Thoracic aorta (tissue), 2 donors: ENCODE measurements around the gene SMPDL3B. TPM values are rescaled to one million over a fixed set of nuclear protein-coding genes. Genes with fewer than 3 reads are reported as not detected.

ENCODE experiments used
- ATAC-seq: fragments of 150-250 bp; one replicate; pipeline ENCODE4 v1.8.0; 2017; ENCODE audit warnings: low read depth; ENCODE audit not compliant: insufficient number of reproducible peaks, low FRiP score
- DNase-seq: peaks from one replicate; pipeline ENCODE4 v3.0.0-alpha.2; 2020; ENCODE audit warnings: low spot score
- H3K27ac ChIP-seq, 2 donors: fragments of 200-600 bp; sonication (generic); 1 replicate in 1 of 2; 2 replicates in 1 of 2; pipeline ENCODE4 v1.5.1; 2016; ENCODE audit warnings: mild to moderate bottlenecking in 2 of 2, moderate library complexity in 2 of 2
- H3K27me3 ChIP-seq: fragments of 200-600 bp; sonication (generic); replicated peaks from 2 replicates; pipeline ENCODE4 v1.6.0; 2016; ENCODE audit warnings: mild to moderate bottlenecking; ENCODE audit not compliant: insufficient read depth
- H3K36me3 ChIP-seq: fragments of 200-600 bp; sonication (generic); one replicate; pipeline ENCODE4 v1.5.1; 2016
- H3K4me1 ChIP-seq, 2 donors: fragments of 200-600 bp; sonication (generic); 1 replicate in 1 of 2; 2 replicates in 1 of 2; pipeline versions ENCODE4 v1.5.1 to v1.6.0; 2016; ENCODE audit warnings: low read depth in 2 of 2, mild to moderate bottlenecking in 1 of 2; ENCODE audit not compliant: control insufficient read depth in 1 of 2
- H3K4me3 ChIP-seq: fragments of 200-600 bp; sonication (generic); 2 replicates; pipeline ENCODE4 v1.5.1; 2016; ENCODE audit warnings: mild to moderate bottlenecking
- H3K9me3 ChIP-seq: fragments of 200-600 bp; sonication (generic); 2 replicates; pipeline ENCODE4 v1.5.1; 2016
- CTCF ChIP-seq: fragments of 200-600 bp; sonication (generic); IDR thresholded peaks from one replicate; pipeline ENCODE4 v1.5.1; 2019; ENCODE audit warnings: antibody characterized with exemption
- total RNA-seq, 2 donors: library from RNA; depleted of rRNA; stranded (reverse); fragments of >200 nt; gene quantifications; one replicate each; pipeline versions ENCODE4 v1.1.0 to v1.2.3, GENCODE V29; 2016

The SMPDL3B gene
- total RNA-seq, 2 donors from 2014 or later, result not detected

- DNase-seq, result no peak
- ATAC-seq, result no peak
- H3K36me3 ChIP-seq, result peaks cover 24% of the 10 kb centered on the region
- peaks cover 0 to 12% of the 10 kb centered on the region in 2 donors for H3K4me1 ChIP-seq
- H3K27me3 ChIP-seq, result no peaks in the 10 kb centered on the region
- no peak overlapping the region for H3K27ac ChIP-seq
- TF ChIP-seq CTCF, result no peak
- H3K4me3 ChIP-seq, result no peak overlapping the region
- H3K9me3 ChIP-seq, result no peaks in the 10 kb centered on the region
These were observed 33.9 kb downstream of the SMPDL3B start for GRCh38 chr1:27968692-27969091.

GRCh38 chr1:27970401-27970800, 35.6 kb downstream of the SMPDL3B start:
- DNase-seq (no peak), ATAC-seq (no peak)
- no peak for TF ChIP-seq CTCF
- H3K4me3 ChIP-seq, result no peak overlapping the region
- no peaks in the 10 kb centered on the region for H3K9me3 ChIP-seq
- H3K27me3 ChIP-seq, result no peaks in the 10 kb centered on the region
- H3K36me3 ChIP-seq, result peaks cover 17% of the 10 kb centered on the region
- peak overlapping the region; percentile 19 to 47 for H3K27ac ChIP-seq
- peaks cover 0 to 12% of the 10 kb centered on the region in 2 donors for H3K4me1 ChIP-seq

- H3K36me3 ChIP-seq, result peaks cover 6% of the 10 kb centered on the region
- H3K4me1 ChIP-seq, result peaks cover 0 to 12% of the 10 kb centered on the region in 2 donors
- no peaks in the 10 kb centered on the region for H3K9me3 ChIP-seq
- DNase-seq (no peak), ATAC-seq (no peak)
- H3K27ac ChIP-seq, result peak overlapping the region in 1 of 2 donors; percentile 30
- no peak overlapping the region for H3K4me3 ChIP-seq
- no peaks in the 10 kb centered on the region for H3K27me3 ChIP-seq
- no peak for TF ChIP-seq CTCF
These were observed 36.9 kb downstream of the SMPDL3B start for GRCh38 chr1:27971674-27972073.

- peaks cover 1% of the 10 kb centered on the region for H3K36me3 ChIP-seq
- H3K27ac ChIP-seq, result peak overlapping the region in 1 of 2 donors; percentile 30
- no peaks in the 10 kb centered on the region for H3K9me3 ChIP-seq
These were observed 37.3 kb downstream of the SMPDL3B start for GRCh38 chr1:27972141-27972540.

GRCh38 chr1:27973771-27974416, 39.1 kb downstream of the SMPDL3B start:
- Histone ChIP-seq H3K4me3 (no peak overlapping the region), H3K9me3 (no peaks in the 10 kb centered on the region), H3K36me3 (no peaks in the 10 kb centered on the region), H3K27me3 (no peaks in the 10 kb centered on the region), H3K27ac (no peak overlapping the region), H3K4me1 (peaks cover 0 to 12% of the 10 kb centered on the region in 2 donors)
- no peak for TF ChIP-seq CTCF
- no peak for ATAC-seq
- no peak for DNase-seq

More at GRCh38 chr1:27972141-27972540, 37.3 kb downstream of the SMPDL3B start:
- Histone ChIP-seq H3K4me1 (peaks cover 0 to 12% of the 10 kb centered on the region in 2 donors), H3K4me3 (no peak overlapping the region), H3K27me3 (no peaks in the 10 kb centered on the region)
- no peak for ATAC-seq
- no peak for DNase-seq
- TF ChIP-seq CTCF, result no peak
